NCI-H748 treated with DMSO at 0.1 percent for 48 hours (cell line): ENCODE data around the gene MTSS2.

ENCODE experiments used
- DNase-seq: peaks from one replicate; lab custom pipeline; 2025; lab: John Stamatoyannopoulos, UW

The MTSS2 gene

DNA sequence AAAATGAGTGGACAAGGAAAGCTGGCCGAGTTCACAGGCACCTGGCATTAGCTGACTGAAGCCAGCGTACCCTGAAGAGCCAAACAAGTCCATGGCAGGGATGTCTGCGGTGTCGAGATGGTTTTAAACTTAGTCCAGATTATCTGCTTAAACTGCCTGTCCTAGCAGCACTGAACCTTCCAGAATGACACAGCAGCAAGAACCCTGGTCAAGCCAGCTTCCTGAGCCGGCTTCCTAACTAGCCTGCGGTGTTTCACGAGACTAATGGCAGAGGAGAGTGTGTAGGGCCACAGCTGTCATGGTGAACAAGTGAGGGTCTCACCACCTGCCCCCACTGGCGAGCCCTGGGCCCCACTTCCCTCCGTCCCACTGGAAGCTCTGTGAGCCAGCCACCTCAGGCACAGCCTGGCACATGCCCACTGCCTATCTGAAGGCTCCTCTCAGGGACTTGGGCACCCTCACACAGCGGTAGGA is 28.8 kb upstream of the MTSS2 start:
- DNase-seq = no peak

DNA sequence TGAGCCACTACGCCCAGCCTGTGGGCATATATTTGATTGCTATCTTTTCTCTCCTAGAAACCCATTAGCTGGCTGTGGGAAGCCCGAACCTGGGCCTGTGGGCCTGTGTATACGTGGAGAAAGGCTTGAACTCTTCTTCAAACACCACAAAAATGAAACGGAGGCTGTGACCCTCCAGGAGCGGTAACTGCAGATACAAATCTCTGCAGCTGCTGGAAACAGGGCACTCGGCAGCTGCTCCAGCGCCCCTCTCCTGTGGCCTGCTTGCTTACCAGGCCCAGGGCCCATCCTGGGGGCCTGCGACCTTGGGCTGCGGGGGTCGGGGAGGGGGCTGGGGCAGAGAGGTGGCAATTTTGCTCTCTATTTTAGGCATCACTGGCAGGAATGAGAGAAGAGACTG is 28.0 kb upstream of the MTSS2 start:
- no peak for DNase-seq

- no peak for DNase-seq
These were observed 27.5 kb upstream of the MTSS2 start for GRCh38 chr16:70713342-70713741.

GRCh38 chr16:70712942-70713341 is 27.1 kb upstream of the MTSS2 start:
- DNase-seq = no peak

DNA sequence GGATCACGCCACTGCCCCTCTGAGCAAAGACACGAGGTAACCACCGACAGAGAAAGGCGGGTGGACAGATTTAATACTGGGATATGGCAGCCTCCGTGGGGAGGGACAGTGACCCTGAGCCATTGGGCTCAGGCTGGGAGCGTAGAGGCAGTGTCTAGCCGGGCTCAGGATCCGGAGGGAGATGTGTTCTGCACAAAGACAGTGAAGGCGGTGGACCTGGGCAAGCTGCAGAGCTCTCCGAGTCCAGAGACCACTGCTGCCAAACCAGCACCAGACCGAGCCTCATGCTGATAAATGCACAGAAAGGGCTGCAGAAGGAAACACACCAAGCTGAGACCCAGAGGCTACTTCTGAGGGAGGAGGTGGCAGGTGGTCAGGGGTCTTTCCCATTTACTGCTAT is 26.5 kb upstream of the MTSS2 start:
- DNase-seq = no peak

DNA sequence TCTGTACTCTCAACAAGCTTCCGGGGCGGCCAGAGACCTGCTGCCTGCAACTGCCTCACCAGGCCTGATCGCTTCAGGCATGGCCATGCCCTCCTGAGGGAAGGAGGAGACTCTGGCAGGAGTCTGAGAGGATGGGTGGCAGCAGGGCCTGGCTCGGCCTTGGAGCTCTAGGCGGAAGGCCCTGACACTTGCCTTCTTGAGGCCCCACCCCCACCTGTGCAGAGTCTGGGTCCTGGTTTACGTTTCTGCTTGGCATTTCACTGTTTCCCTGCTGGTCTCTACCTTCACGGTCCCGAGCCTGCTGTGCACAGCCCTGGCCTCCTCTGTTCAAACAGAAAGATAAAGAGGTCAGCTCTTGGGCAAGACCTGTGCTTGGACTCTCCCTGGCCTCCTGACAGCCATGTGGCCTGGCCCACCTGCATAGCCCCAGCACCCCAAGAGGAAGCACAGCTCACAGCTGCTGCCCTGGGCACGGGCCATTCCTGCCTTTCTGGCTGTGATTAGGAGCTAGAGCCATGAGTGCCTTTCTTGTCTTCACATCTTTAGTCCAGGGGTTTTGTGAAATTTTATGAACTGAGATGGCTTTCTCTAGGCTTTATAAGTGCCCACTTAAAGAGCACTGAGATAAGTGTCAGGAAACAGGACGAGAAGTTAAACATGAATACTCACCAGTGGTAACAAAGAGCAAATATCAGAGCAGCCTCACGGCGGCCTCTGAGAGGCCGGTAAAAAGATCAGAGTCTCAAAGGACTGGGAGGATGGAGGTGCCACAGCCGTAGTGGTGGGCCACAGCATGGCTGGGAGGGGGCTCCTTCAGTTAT is 25.6 kb upstream of the MTSS2 start:
- DNase-seq = no peak

- no peak for DNase-seq
These were observed 24.8 kb upstream of the MTSS2 start for GRCh38 chr16:70710422-70711210.

DNA sequence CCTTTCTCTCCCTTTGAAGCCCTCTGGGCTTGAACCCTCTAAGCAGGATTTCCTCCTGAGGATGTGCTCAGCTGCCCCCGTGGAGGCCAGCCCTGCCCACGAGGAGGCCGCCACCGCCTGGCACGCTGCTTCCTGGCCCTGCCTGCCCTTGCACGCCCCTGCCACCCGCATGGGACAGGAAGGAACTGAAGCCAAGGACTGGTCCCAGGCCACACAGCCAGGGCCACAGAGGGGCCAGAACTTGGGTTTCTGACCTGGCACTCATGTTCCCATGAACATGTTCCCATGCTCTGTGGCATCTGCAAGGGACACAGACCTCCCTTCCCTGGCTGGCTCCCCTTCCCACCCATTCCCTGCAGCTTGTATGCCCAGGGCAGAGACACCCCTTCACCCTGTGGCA is 24.1 kb upstream of the MTSS2 start:
- no peak for DNase-seq

GRCh38 chr16:70709457-70709856 is 23.6 kb upstream of the MTSS2 start:
- no peak for DNase-seq

GRCh38 chr16:70708366-70709246 is 22.8 kb upstream of the MTSS2 start:
- DNase-seq = no peak

DNA sequence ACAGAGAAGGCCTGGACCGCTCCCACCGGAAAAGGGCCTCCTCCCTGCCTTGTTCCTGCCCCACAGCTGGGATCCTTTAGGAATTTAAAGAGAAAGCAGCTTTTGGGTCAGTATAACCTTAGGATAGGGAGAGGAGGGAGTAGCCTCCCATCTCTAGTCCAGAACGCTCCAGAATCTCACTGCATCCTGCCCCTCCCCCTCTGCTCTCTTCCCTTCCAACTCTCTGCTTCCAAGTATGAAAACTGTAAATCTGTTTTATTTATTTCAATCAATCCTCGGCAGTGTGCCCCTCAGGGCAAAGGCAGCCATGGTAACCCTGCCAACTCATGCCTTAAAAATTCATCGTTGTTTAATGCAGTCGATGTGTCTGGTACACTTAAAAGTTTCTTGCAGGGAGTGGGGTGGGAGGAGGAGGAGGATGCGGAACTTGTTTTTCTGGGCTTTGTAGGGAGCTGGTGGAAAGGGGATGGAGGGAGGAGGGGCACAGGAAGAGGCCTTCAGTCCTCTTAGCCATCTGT is 21.2 kb upstream of the MTSS2 start:
- no peak for DNase-seq

DNA sequence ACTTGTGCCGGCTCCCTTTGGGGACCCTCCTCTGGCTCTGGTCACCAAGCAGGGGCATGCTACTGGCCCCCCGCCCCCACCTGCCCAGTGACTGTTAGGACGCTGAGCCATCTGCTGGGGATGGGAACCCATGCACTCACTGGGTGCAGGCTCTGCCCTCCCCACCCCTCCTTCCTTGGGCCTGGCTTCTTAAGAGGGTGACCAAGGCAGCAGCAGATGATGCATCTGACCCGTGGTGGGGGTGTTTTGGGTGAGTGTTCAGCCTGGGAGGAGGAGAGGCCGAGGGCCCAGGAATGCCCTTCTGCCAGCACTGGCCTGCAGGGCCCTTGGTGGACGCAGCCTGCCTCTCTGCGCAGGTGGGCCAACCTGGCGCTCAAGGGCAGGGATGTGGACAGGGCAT is 19.2 kb upstream of the MTSS2 start:
- no peak for DNase-seq

DNA sequence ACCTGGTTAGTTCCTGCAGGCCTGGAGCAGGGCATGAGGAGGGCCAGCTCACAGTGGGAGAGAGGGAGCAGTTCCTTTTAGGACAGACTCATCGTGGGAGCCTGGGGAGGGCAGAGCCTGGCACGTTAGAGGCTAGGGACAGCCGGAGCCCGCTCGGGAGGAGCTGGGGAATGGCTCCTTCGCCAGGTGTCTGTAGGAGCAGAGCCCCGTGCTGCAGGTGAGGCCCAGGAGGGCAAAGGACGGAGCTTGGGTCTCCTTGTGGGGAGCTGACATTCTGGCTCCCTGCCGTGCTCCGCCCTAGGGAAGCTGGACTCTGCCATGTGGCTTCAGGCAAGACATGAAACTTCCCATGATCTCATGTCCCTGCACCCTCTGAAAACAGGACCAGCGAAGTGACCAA is 18.7 kb upstream of the MTSS2 start:
- no peak for DNase-seq

GRCh38 chr16:70703835-70704381 is 18.1 kb upstream of the MTSS2 start:
- no peak for DNase-seq

DNA sequence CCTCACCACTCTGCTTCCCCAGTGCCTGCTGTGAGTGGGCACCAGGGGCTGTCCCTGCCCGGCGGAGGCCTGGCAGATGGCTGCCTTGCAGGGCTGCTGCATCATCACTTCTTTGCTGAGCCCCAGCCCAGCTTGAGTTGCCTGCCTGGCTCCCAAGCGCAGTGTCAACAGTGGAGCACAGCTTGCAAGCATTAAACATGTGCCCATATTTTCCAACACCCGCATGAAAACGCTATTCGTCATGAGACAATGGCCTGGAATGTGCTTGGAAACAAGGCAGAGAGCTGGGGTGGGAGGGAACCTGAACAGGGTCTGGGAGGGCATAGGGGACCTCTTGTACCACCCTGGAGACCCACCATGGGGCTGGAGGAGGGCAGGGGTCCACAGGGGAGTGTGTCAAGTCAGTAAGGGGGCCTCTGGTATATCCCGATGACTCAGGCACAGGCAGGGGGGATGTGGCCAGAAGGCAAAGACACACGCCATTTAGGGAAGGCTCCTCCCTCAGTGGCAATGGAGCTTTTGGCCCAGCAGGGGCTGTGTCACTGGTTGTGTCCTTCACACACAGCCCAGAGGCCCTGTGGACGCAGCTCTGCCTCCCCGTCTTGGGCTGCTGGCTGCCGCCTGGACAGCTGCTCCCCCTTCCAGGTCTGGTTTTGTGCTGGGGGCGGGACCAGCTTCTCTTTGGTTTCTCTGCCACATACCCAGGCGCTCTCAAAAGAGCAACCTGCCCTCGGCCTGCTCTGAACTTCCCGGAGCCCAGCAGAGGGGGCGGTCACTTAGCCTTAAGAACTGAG is 17.4 kb upstream of the MTSS2 start:
- DNase-seq = no peak

- DNase-seq = no peak
These were observed 16.8 kb upstream of the MTSS2 start for GRCh38 chr16:70702624-70703023.

DNA sequence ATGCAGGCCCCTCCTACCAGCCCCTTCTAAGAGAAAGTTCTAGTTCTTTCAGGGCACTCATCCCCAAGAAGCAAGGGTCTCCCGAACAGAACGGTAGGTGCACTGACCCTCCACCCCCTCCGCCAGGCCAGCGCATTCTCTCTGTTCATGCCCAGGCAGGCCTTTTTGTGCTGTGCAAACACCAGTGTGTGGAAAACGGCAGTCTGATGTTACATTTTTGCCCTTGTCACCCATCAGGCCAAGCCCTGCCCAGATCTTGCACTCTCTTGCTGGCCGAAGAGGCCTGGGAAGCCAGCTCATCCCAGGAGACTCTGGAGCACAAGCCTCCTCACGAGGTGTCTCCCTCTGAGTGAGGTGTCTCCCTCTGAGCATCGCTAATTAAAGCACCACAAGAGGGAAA is 16.1 kb upstream of the MTSS2 start:
- no peak for DNase-seq

GRCh38 chr16:70701596-70701995 is 15.7 kb upstream of the MTSS2 start:
- no peak for DNase-seq

GRCh38 chr16:70701036-70701435 is 15.2 kb upstream of the MTSS2 start:
- DNase-seq = no peak

- DNase-seq = no peak
These were observed 14.5 kb upstream of the MTSS2 start for GRCh38 chr16:70700101-70701020.
